ENCODE measurements around the gene INHBB.

INHBB gene

DNA sequence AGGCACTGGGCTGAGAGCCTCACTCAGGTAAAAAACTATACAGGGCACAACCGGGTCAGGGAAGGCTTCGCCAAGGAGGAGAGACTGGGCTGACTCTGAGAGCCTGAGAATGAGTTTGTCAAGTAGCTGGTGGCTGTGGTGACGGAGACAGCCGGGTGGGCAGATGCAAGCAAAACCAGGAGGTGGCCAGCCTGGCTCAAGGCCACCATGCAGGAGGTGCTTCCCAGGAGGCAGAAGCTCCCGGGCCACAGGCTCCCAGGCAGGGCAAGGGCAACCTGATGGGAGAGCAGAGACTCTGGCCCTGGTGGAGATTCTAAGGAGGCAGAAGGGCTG is 2.9 kb upstream of the INHBB start:
- DNase-seq (ENCODE audit: low read depth): no peak

DNA sequence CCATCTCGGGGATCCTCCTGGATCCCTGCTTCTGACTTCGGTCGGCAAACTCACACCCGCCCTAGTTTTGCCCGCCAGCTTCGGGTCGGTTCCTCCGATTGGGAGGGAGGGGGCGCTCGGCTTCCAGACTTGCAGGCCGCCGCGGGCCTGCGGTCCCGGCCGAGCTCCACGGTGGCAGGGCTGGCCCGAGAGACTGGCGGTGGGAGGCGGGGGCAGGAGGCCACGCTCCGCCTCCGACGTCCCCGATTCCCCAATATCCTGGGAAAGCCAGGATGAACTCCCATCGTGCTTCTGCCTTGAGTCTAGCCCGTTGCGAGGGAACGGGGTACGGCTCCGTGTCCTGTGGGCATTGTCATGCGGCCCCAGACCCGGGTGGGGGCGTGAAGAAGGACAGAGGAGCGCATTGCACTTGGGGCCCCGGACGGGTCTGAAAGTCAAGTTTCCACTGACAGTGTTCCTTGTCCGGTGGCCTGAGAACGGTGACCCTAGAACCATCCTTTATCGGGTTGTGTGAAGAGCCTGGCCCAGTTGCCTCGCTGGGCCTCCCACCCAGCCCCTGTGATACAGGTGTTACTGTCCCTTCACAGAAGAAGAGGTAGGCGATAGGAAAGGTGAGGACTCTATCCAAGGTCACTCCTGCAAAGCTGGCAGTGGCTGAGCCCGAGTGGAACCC is 2.4 kb upstream of the INHBB start:
- peak; percentile 14 for DNase-seq (ENCODE audit: low read depth)

DNA sequence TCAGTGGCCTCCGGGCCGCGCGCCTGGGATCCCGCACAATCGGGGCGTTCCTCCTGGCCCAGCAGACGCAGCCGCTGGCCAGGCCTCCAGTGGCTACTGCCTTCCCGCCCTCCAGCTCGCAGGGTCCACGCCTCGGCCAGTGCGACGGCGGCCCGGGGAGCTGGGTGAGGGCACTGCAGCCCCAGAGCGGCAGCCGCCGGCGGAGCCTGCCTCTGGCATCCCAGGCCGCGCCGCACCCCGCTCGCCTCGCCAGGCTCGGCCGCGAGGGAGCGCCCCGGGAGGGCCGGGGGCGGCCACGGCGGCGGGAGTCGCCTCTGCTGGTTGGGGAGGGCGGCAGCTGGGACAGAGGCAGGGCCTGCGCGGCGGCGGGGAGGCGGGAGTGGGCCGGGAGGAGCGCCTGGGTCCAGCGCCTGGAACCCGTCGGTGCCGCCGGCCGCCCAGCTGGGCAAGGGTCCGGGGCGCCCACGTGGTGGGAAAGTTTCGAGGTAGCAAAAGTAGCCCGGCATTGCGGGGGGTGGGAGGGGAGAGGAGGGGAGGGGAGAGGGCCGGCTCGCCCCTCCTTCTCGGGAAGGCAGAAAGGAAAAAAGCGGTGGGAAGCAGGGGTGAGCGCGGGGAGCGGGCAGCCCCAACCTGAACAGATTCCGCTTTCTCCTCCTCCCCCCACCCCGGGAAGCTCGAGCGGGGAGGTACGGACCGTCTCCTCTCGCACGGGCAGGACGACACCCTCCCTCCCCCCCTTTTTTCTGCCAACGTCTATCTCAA is 1.5 kb upstream of the INHBB start:
- no peak for DNase-seq (ENCODE audit: low read depth)

DNA sequence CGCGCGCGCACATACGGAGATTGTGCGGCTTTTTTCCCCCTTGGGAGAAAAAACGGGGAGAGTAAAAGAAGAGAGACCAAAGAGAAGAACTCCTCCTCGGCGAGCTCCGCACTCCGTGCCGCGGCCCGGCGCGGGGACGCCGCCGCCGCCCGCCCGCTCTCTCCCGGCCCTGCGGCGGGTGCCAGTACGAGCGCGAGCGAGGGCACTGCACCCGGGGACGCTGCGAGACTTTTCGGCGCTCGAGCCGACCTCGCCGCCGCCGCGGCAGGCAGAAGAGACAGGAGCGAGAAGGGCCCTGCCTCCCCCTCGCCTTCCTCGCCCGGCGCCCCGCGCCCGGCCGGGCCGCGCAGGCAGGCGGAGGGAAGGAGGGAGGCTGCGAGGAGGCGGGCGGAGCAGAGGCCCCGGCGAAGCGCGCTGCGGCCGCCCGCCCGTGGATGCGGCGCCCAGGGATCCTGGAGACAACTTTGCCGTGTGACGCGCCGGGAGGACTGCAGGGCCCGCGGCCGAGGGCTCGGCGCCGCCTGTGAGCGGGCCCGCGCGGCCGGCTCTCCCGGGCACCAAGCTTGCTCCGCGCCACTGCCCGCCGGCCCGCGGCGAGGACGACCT is 857 bp upstream of the INHBB start:
- DNase-seq (ENCODE audit: low read depth): no peak

- DNase-seq (ENCODE audit: low read depth): no peak
Observed at GRCh38 chr2:120345608-120346007, 328 bp upstream of the INHBB start.

GRCh38 chr2:120346667-120347358 is 877 bp downstream of the INHBB start:
- DNase-seq (ENCODE audit: low read depth): no peak

GRCh38 chr2:120347396-120348060 is 1.6 kb downstream of the INHBB start:
- DNase-seq (ENCODE audit: low read depth): no peak

DNA sequence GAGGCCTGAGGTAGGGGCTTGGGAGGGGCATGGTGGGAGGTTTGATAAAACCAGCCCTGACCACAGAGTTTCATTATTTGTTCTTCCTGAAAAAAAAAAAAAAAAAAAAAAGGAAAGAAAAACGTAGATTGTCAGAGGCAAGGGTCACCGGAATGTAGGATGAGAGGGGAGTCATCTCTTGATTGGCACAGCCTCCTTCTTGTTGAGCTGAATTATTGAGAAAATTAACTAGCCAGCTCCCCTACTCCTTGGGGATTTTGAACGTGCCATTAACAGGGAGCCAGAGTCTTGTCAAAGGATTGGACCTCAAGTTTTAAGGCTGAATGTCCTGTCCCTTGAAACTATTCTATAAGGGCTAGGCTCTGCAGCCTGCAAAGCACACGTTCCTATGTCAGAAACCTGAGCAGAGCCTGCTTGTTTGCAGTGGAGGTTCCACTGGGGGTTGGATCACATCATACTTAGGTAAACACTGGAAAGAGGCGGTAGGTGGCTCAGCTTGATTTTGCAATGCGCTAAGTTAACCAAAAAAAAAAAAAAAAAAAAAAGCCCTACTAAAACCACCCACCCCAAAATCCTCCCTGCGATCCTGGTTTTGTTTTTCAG is 2.3 kb downstream of the INHBB start:
- DNase-seq (ENCODE audit: low read depth): no peak

DNA sequence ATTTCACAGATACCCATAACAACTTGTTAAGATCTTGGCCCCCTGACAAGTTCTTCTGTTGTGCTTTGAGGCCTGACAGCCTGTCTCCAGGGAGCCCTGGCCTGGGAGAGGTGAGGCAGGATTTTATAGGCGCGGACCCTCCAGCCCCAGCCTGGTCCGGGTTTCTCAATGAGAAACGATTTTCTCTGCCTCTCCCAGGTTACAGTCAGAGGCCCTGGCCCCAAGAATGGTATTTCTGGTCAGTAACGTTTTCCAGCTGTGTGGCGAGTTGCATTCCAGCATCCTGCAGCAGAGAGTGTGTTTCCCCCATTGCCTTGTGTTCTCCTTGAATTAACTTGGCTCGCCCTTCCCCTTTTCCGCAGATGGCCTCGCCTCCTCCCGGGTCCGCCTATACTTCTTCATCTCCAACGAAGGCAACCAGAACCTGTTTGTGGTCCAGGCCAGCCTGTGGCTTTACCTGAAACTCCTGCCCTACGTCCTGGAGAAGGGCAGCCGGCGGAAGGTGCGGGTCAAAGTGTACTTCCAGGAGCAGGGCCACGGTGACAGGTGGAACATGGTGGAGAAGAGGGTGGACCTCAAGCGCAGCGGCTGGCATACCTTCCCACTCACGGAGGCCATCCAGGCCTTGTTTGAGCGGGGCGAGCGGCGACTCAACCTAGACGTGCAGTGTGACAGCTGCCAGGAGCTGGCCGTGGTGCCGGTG is 3.0 kb downstream of the INHBB start:
- no peak for DNase-seq (ENCODE audit: low read depth)

GRCh38 chr2:120349440-120349921 is 3.5 kb downstream of the INHBB start:
- DNase-seq (ENCODE audit: low read depth): no peak

DNA sequence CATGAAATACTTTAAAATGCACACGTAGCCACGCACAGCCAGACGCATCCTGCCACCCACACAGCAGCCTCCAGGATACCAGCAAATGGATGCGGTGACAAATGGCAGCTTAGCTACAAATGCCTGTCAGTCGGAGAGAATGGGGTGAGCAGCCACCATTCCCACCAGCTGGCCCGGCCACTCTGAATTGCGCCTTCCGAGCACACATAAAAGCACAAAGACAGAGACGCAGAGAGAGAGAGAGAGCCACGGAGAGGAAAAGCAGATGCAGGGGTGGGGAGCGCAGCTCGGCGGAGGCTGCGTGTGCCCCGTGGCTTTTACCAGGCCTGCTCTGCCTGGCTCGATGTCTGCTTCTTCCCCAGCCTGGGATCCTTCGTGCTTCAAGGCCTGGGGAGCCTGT is 4.1 kb downstream of the INHBB start:
- no peak for DNase-seq (ENCODE audit: low read depth)

- DNase-seq (ENCODE audit: low read depth): no peak
Observed at GRCh38 chr2:120350801-120351320, 4.9 kb downstream of the INHBB start.

DNA sequence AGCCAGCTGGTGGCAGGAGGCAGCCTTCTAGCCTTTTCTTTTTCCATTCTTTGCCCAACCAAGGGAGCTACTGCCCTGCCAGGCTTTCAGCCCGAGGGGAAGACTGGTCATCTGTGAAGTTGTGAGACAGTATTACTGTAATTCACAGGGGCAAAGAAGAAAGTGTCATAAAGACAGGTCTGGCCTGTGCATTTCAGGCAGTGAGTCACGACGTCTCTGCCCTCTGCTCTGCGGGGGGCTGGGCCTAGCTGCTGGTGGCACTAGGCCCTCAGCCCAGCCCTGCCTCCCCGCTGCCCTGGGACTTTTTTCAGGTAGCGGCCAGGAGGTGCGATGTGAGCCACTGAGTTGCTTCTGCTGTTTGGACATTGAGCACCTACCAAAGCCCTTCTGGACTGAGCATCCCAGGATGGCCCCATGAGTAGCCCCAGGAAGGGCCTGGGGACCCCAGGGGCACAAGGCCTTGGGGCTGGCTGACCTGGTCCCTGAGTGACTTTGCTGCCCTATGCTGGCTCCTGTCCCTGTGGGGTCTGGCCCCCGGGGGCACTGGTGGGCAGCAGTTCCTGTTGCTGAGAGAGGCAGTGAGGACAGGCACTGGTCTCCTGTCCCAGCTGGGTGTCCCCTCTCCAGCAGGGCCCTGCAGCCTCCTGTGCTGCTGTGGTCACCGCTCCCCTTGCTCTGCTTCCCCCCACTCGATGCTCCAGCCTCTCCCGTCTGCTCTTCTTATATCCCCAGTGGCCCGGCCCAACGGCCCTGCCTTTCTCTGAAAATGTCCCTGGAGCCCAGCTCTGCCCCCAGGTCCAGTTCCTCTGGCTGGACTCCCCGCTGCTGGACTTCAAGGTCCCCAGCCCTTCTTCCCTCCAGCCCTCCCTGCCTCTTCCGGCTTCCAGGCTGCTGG is 7.0 kb downstream of the INHBB start:
- DNase-seq (ENCODE audit: low read depth): no peak

DNA sequence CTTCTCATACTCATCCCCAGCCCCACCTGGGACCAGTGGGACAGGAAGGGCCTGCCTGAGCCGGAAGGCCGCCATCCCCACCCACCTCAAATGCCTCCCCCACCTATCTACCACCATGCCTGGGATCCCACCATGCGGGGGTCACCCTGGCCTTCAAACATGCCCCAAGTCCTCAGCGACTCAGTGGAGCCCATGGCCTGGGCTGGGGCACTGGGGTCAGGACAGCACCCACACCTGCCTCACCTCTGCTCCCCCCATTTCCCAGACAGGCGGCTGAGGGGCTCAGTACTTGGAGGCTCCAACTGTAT is 7.6 kb downstream of the INHBB start:
- no peak for DNase-seq (ENCODE audit: low read depth)

DNA sequence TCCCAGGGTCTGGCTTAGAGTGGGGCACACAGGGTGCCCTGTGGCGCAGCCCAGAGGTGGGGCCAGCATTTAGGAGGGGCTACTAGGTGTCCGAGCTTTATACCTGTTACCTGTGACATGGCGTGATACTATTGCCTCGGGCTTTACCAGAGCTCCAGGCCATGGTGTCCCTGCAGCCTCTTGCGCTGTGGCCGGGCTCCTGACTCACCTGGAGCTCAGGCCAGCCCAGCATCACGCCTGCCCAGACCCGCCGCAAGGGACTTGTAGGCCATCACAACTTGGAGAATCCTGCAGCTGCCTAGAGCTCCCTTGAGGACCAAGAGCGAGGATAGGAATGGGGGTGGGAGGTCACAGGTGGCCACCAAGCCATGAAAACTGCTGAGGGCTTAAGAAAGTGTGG is 8.0 kb downstream of the INHBB start:
- DNase-seq (ENCODE audit: low read depth): no peak

- DNase-seq (ENCODE audit: low read depth): no peak
Observed at GRCh38 chr2:120354467-120354866, 8.5 kb downstream of the INHBB start.

GRCh38 chr2:120354935-120355779 is 9.2 kb downstream of the INHBB start:
- no peak for DNase-seq (ENCODE audit: low read depth)

GRCh38 chr2:120355780-120356266 is 9.9 kb downstream of the INHBB start:
- no peak for DNase-seq (ENCODE audit: low read depth)

DNA sequence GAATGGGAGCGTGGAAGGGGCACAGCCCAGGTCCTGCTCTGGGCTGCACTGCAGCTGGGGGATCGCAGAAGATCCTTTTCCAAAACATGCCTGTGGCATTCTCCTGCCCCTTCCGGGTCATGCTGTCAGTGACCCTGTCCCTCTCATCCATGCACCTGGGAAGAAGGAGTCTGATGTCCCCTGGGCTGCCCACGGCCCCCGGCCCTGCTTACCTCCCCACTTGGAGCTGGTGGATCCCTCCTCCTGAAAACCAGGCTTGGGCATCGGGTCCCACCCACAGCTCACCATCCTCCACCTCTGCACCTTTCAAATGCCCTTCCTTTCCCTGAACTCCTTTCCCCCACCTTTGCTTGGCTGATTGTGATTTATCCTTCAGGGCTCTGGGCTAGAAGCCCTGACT is 11.8 kb downstream of the INHBB start:
- DNase-seq (ENCODE audit: low read depth): no peak
